ENCODE results near the gene NYAP2.

Gene NYAP2

DNA sequence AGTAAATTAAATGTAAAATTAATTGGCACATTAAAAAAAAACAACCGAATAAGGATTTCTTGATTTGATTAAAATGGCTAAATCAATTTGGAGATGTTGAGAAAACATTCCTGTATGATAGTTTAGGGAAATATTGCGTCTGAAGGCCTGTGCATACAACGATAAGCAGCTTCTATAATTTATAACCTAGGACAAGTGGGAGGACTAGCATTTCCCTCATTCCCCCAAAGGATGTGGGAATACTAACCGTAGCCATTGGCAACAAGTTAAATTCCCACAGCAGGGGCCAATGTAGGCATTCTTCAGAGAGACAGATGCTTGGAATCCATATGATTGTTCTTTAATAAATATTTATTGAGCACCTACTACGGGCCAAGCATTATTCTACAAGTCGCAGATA, 134.5 kb downstream of the NYAP2 start:
- no peaks in the 10 kb centered on the region for H3K27me3 ChIP-seq (ENCODE audit: control insufficient read depth in 5 of 5, insufficient read depth in 4 of 5, low read length in 5 of 5)

GRCh38 chr2:225534697-225535096, 135.2 kb downstream of the NYAP2 start:
- Histone ChIP-seq H3K27ac (ENCODE audit: low read depth, low read length) (no peak overlapping the region), H3K4me3 (ENCODE audit: low read depth in 1 of 5, low read length in 5 of 5) (no peak overlapping the region), H3K9ac (ENCODE audit: low read length in 5 of 5) (no peak overlapping the region), H3K27me3 (ENCODE audit: control insufficient read depth in 5 of 5, insufficient read depth in 4 of 5, low read length in 5 of 5) (no peaks in the 10 kb centered on the region), H3K36me3 (ENCODE audit: control insufficient read depth in 5 of 5, insufficient read depth in 5 of 5, low read length in 5 of 5) (no peaks in the 10 kb centered on the region), H3K9me3 (ENCODE audit: control insufficient read depth in 5 of 5, low read length in 5 of 5) (peaks cover 0 to 4% (median 0%) of the 10 kb centered on the region in 5 donors), H3K4me1 (ENCODE audit: control insufficient read depth in 5 of 5, insufficient read depth in 5 of 5, low read length in 5 of 5) (no peaks in the 10 kb centered on the region)

More for the DNA sequence above, 134.5 kb downstream of the NYAP2 start:
- Histone ChIP-seq H3K4me1 (ENCODE audit: control insufficient read depth in 5 of 5, insufficient read depth in 5 of 5, low read length in 5 of 5) (no peaks in the 10 kb centered on the region), H3K9ac (ENCODE audit: low read length in 5 of 5) (no peak overlapping the region), H3K36me3 (ENCODE audit: control insufficient read depth in 5 of 5, insufficient read depth in 5 of 5, low read length in 5 of 5) (no peaks in the 10 kb centered on the region), H3K27ac (ENCODE audit: low read depth, low read length) (no peak overlapping the region), H3K9me3 (ENCODE audit: control insufficient read depth in 5 of 5, low read length in 5 of 5) (peaks cover 0 to 3% (median 0%) of the 10 kb centered on the region in 5 donors), H3K4me3 (ENCODE audit: low read depth in 1 of 5, low read length in 5 of 5) (no peak overlapping the region)

DNA sequence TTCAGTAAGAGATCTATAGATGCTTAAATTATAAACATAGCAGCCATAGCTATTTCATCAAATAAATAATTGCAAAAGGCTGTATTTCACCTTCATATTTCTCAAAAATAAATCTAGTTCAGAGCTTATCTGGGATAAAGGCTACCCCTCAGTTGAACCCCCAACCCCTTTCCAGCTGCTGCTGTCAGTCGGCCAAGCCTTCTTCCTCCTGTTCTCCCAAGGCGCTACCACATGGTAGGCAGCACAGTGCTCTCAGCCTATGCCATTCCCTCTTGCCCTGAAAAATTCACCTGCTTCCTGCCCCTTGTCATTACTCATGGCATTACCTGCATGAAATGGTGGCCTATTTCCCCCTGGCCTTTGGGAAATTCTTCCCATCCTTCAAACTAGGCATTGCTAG, 136.5 kb downstream of the NYAP2 start:
- no peaks in the 10 kb centered on the region for H3K36me3 ChIP-seq (ENCODE audit: control insufficient read depth in 5 of 5, insufficient read depth in 5 of 5, low read length in 5 of 5)
- H3K9ac ChIP-seq (ENCODE audit: low read length in 5 of 5) = no peak overlapping the region
- no peaks in the 10 kb centered on the region for H3K4me1 ChIP-seq (ENCODE audit: control insufficient read depth in 5 of 5, insufficient read depth in 5 of 5, low read length in 5 of 5)
- H3K27me3 ChIP-seq (ENCODE audit: control insufficient read depth in 5 of 5, insufficient read depth in 4 of 5, low read length in 5 of 5) = no peaks in the 10 kb centered on the region
- H3K4me3 ChIP-seq (ENCODE audit: low read depth in 1 of 5, low read length in 5 of 5) = no peak overlapping the region
- no peak overlapping the region for H3K27ac ChIP-seq (ENCODE audit: low read depth, low read length)
- H3K9me3 ChIP-seq (ENCODE audit: control insufficient read depth in 5 of 5, low read length in 5 of 5) = peaks cover 0 to 4% (median 0%) of the 10 kb centered on the region in 5 donors

- Histone ChIP-seq H3K4me1 (ENCODE audit: control insufficient read depth in 5 of 5, insufficient read depth in 5 of 5, low read length in 5 of 5) (no peaks in the 10 kb centered on the region), H3K4me3 (ENCODE audit: low read depth in 1 of 5, low read length in 5 of 5) (no peak overlapping the region), H3K9me3 (ENCODE audit: control insufficient read depth in 5 of 5, low read length in 5 of 5) (peaks cover 0 to 4% (median 0%) of the 10 kb centered on the region in 5 donors), H3K27me3 (ENCODE audit: control insufficient read depth in 5 of 5, insufficient read depth in 4 of 5, low read length in 5 of 5) (no peaks in the 10 kb centered on the region), H3K9ac (ENCODE audit: low read length in 5 of 5) (no peak overlapping the region), H3K27ac (ENCODE audit: low read depth, low read length) (no peak overlapping the region), H3K36me3 (ENCODE audit: control insufficient read depth in 5 of 5, insufficient read depth in 5 of 5, low read length in 5 of 5) (no peaks in the 10 kb centered on the region)
Measured at GRCh38 chr2:225543626-225544025, 144.1 kb downstream of the NYAP2 start.

DNA sequence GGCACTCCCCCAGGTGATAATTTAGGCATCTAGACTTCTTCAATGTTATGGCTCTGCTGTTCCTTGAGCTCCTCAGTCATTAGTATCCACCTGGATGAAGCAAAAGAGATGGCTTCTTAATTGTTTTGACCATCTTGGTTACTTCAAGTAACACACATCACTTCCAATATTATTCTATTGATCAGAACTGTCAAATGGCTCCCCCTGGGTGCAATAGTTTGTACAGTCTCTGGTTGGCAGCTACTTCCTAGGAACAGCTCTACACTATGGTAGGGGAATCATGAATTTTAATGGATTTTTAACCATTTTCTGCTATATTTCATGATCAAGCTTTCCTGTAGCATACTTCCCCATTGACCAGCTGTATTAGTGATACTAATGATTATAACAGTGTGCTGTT, 157.0 kb downstream of the NYAP2 start:
- H3K9ac ChIP-seq (ENCODE audit: low read length in 5 of 5) = no peak overlapping the region
- H3K27ac ChIP-seq (ENCODE audit: low read depth, low read length) = no peak overlapping the region
- H3K4me1 ChIP-seq (ENCODE audit: control insufficient read depth in 5 of 5, insufficient read depth in 5 of 5, low read length in 5 of 5) = no peaks in the 10 kb centered on the region
- H3K9me3 ChIP-seq (ENCODE audit: control insufficient read depth in 5 of 5, low read length in 5 of 5) = no peaks in the 10 kb centered on the region
- no peaks in the 10 kb centered on the region for H3K36me3 ChIP-seq (ENCODE audit: control insufficient read depth in 5 of 5, insufficient read depth in 5 of 5, low read length in 5 of 5)
- H3K4me3 ChIP-seq (ENCODE audit: low read depth in 1 of 5, low read length in 5 of 5) = no peak overlapping the region
- peaks cover 0 to 2% (median 0%) of the 10 kb centered on the region in 5 donors for H3K27me3 ChIP-seq (ENCODE audit: control insufficient read depth in 5 of 5, insufficient read depth in 4 of 5, low read length in 5 of 5)

GRCh38 chr2:225558399-225559071, 159.0 kb downstream of the NYAP2 start:
- Histone ChIP-seq H3K27me3 (ENCODE audit: control insufficient read depth in 5 of 5, insufficient read depth in 4 of 5, low read length in 5 of 5) (peaks cover 0 to 2% (median 0%) of the 10 kb centered on the region in 5 donors), H3K27ac (ENCODE audit: low read depth, low read length) (no peak overlapping the region), H3K9ac (ENCODE audit: low read length in 5 of 5) (no peak overlapping the region), H3K4me1 (ENCODE audit: control insufficient read depth in 5 of 5, insufficient read depth in 5 of 5, low read length in 5 of 5) (no peaks in the 10 kb centered on the region), H3K36me3 (ENCODE audit: control insufficient read depth in 5 of 5, insufficient read depth in 5 of 5, low read length in 5 of 5) (no peaks in the 10 kb centered on the region), H3K9me3 (ENCODE audit: control insufficient read depth in 5 of 5, low read length in 5 of 5) (no peaks in the 10 kb centered on the region), H3K4me3 (ENCODE audit: low read depth in 1 of 5, low read length in 5 of 5) (no peak overlapping the region)

DNA sequence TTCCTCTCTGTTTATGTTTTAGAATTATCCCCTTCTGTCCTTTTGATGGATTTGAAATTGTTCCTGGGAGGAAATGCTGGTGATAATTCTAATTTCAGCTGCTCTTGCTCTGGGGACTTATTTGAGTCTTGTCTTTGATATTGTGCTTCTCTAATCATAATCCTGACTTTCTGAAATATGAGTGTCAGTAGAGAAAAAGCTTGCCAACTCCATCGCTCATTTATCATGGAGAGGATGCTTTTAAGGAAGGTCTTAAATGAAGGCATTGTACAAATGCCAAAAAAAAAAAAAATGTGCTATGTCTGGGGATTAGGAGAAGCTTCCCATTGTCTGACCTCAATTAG, 159.5 kb downstream of the NYAP2 start:
- Histone ChIP-seq H3K4me3 (ENCODE audit: low read depth in 1 of 5, low read length in 5 of 5) (no peak overlapping the region), H3K36me3 (ENCODE audit: control insufficient read depth in 5 of 5, insufficient read depth in 5 of 5, low read length in 5 of 5) (no peaks in the 10 kb centered on the region), H3K4me1 (ENCODE audit: control insufficient read depth in 5 of 5, insufficient read depth in 5 of 5, low read length in 5 of 5) (no peaks in the 10 kb centered on the region), H3K9me3 (ENCODE audit: control insufficient read depth in 5 of 5, low read length in 5 of 5) (no peaks in the 10 kb centered on the region), H3K27ac (ENCODE audit: low read depth, low read length) (no peak overlapping the region), H3K9ac (ENCODE audit: low read length in 5 of 5) (no peak overlapping the region), H3K27me3 (ENCODE audit: control insufficient read depth in 5 of 5, insufficient read depth in 4 of 5, low read length in 5 of 5) (peaks cover 0 to 2% (median 0%) of the 10 kb centered on the region in 5 donors)

GRCh38 chr2:225566798-225567197, 167.3 kb downstream of the NYAP2 start:
- Histone ChIP-seq H3K27me3 (ENCODE audit: control insufficient read depth in 5 of 5, insufficient read depth in 4 of 5, low read length in 5 of 5) (no peaks in the 10 kb centered on the region), H3K27ac (ENCODE audit: low read depth, low read length) (no peak overlapping the region), H3K4me3 (ENCODE audit: low read depth in 1 of 5, low read length in 5 of 5) (no peak overlapping the region)

GRCh38 chr2:225569995-225570394, 170.5 kb downstream of the NYAP2 start:
- Histone ChIP-seq H3K36me3 (ENCODE audit: control insufficient read depth in 5 of 5, insufficient read depth in 5 of 5, low read length in 5 of 5) (no peaks in the 10 kb centered on the region), H3K9ac (ENCODE audit: low read length in 5 of 5) (no peak overlapping the region), H3K27me3 (ENCODE audit: control insufficient read depth in 5 of 5, insufficient read depth in 4 of 5, low read length in 5 of 5) (no peaks in the 10 kb centered on the region), H3K4me1 (ENCODE audit: control insufficient read depth in 5 of 5, insufficient read depth in 5 of 5, low read length in 5 of 5) (no peaks in the 10 kb centered on the region), H3K4me3 (ENCODE audit: low read depth in 1 of 5, low read length in 5 of 5) (no peak overlapping the region), H3K9me3 (ENCODE audit: control insufficient read depth in 5 of 5, low read length in 5 of 5) (no peaks in the 10 kb centered on the region), H3K27ac (ENCODE audit: low read depth, low read length) (no peak overlapping the region)

More at GRCh38 chr2:225566798-225567197, 167.3 kb downstream of the NYAP2 start:
- Histone ChIP-seq H3K4me1 (ENCODE audit: control insufficient read depth in 5 of 5, insufficient read depth in 5 of 5, low read length in 5 of 5) (no peaks in the 10 kb centered on the region), H3K9me3 (ENCODE audit: control insufficient read depth in 5 of 5, low read length in 5 of 5) (no peaks in the 10 kb centered on the region), H3K9ac (ENCODE audit: low read length in 5 of 5) (no peak overlapping the region), H3K36me3 (ENCODE audit: control insufficient read depth in 5 of 5, insufficient read depth in 5 of 5, low read length in 5 of 5) (no peaks in the 10 kb centered on the region)

DNA sequence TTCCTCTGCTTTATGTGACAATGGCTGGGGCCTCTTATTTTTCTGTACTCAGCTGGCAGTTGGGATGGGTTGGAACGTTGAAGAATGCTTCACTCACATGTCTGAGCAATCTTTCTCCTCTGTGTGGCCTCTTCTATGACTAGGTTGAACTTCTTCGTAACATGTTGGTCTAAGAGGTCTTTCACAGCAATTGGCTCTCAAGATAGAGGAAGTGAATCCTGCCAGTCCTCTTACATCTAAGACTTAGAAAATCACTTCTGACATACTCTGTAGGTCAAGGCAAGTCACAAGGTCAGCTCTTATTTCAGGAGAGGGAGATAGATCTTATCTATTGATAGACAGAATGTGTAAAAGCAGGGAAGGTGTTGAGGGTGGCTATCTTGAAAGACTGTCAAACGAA, 174.1 kb downstream of the NYAP2 start:
- H3K27ac ChIP-seq (ENCODE audit: low read depth, low read length) = no peak overlapping the region
- H3K27me3 ChIP-seq (ENCODE audit: control insufficient read depth in 5 of 5, insufficient read depth in 4 of 5, low read length in 5 of 5) = no peaks in the 10 kb centered on the region
- H3K36me3 ChIP-seq (ENCODE audit: control insufficient read depth in 5 of 5, insufficient read depth in 5 of 5, low read length in 5 of 5) = no peaks in the 10 kb centered on the region
- no peaks in the 10 kb centered on the region for H3K4me1 ChIP-seq (ENCODE audit: control insufficient read depth in 5 of 5, insufficient read depth in 5 of 5, low read length in 5 of 5)
- H3K4me3 ChIP-seq (ENCODE audit: low read depth in 1 of 5, low read length in 5 of 5) = no peak overlapping the region
- peaks cover 0 to 4% (median 0%) of the 10 kb centered on the region in 5 donors for H3K9me3 ChIP-seq (ENCODE audit: control insufficient read depth in 5 of 5, low read length in 5 of 5)
- H3K9ac ChIP-seq (ENCODE audit: low read length in 5 of 5) = no peak overlapping the region
